HG03442 (cell line): Measurements from ENCODE around the gene NCBP1.
"Not testable (repeated sequence)": the region's sequence is repeated elsewhere in the genome, so short reads cannot be mapped to it uniquely, and the experiment has no call there.

Source experiments
- ATAC-seq: cut with Tn5 transposase; IDR thresholded peaks from one replicate; pipeline ENCODE4 v1.9.1; 2021; ENCODE audit warnings: mild to moderate bottlenecking, moderate library complexity; ENCODE audit not compliant: unreplicated experiment

The NCBP1 gene, protein sequence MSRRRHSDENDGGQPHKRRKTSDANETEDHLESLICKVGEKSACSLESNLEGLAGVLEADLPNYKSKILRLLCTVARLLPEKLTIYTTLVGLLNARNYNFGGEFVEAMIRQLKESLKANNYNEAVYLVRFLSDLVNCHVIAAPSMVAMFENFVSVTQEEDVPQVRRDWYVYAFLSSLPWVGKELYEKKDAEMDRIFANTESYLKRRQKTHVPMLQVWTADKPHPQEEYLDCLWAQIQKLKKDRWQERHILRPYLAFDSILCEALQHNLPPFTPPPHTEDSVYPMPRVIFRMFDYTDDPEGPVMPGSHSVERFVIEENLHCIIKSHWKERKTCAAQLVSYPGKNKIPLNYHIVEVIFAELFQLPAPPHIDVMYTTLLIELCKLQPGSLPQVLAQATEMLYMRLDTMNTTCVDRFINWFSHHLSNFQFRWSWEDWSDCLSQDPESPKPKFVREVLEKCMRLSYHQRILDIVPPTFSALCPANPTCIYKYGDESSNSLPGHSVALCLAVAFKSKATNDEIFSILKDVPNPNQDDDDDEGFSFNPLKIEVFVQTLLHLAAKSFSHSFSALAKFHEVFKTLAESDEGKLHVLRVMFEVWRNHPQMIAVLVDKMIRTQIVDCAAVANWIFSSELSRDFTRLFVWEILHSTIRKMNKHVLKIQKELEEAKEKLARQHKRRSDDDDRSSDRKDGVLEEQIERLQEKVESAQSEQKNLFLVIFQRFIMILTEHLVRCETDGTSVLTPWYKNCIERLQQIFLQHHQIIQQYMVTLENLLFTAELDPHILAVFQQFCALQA

DNA sequence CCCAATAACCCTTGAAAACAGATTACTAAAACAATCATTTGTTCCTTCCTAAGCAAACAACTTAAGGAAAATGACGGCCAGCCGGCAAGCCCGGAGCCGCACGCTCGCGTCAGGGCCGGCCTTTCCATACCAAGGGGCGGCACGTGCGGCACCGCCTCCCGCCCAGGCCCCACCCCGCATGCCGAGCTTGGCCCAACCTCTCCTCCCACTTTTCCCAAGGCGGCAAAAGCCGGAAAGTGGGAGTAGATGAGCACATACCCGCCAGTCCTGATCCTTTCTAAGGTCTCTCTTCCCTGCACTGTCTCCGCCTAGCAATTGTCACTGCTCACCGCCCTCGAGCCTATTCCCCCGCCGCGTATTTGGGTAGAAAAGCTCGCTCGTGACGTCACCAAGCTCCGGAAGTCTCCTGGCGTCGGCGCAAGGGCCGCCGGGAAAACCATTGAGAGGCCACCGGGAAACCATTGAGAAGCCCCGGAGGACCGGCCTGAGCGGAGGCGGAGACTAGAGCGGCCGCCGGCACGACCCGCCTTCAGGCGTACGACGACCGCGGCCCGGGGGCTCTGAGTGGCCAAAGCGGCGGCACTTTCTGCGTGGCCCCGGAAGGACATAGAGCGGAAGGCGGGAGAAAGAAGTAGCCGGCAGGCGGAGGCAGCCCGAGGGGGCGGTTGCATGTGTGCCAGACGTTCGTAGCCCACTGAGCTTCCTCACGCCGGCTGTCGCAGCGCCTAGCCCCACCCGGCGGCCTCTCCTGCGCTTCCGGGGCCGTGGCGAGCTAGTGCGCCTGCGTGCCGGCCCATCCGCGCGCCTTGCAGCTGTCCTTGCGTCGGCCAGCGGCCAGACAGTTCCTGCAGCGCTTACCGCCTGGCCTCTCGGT, at the start of gene NCBP1, which contains the start of gene TSTD2:
Gene NCBP1, plus strand, starts transcription at position 837 of the 874 bp plus-strand sequence. CDS start 61 bp downstream, outside the sequence.
Gene TSTD2, minus strand, starts transcription at position 384 of the 874 bp plus-strand sequence. CDS start 5,806 bp downstream, outside the sequence.
- ATAC-seq: peak; percentile 84

DNA sequence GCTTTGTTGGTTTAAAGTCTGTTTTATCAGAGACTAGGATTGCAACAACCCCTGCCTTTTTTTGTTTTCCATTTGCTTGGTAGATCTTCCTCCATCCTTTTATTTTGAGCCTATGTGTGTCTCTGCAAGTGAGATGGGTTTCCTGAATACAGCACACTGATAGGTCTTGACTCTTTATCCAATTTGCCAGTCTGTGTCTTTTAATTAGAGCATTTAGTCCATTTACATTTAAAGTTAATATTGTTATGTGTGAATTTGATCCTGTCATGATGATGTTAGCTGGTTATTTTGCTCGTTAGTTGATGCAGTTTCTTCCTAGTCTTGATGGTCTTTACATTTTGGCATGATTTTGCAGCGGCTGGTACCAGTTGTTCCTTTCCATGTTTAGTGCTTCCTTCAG, 48.8 kb upstream of the NCBP1 start:
- ATAC-seq: not testable (repeated sequence)

DNA sequence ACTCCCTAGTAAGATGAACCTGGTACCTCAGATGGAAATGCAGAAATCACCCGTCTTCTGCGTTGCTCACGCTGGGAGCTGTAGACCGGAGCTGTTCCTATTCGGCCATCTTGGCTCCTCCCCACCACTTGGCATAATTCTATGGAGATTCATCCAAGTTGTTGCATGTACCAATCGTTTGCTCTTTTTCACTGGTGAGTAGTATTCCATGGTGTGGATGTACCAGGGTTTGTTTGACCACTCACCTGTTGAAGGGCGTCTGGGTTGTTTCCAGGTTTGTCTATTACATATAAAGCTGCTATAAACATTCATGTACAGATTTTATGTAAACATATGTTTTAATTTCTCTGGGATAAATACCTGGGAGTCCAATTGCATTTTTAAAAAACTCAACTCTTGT, 46.7 kb upstream of the NCBP1 start:
- not testable (repeated sequence) for ATAC-seq

DNA sequence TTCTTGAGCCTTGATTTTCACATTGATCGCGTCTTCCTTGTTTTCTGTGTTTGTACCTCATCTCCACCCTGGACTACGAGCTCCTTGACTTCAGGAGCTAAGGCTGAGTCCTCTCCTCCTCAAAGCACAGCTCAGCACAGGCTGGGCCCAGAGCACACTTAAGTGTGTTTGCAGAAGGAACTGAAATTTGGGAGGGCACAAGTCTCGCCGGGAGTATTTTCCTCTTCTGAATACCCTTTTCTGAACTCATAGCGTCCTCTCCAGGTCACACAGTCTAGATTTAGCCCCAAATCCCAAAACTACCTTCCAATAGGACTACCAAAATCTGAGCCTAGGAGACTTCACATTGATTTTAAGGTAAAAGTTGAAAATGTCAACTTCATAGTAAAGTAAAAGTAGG, 42.1 kb upstream of the NCBP1 start:
- no peak for ATAC-seq

DNA sequence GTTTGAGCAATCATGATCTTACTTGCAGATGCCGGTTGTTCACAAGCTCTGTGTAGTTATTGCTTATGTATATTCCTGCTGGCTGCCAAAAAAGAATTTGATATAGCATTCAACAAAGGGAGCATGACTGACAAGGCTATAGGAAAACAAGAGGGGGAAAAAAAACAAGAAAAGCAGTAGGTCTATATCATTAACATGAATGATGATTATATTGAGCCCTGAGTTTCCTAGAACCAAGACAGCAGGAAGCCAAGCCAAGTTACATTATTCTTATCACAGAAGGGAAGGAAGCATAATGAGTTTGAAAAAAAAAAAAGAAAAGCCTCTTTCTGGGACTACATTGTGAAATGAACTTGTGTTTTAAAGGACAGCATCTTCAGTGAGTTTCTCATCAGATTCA, 41.5 kb upstream of the NCBP1 start:
- no peak for ATAC-seq

DNA sequence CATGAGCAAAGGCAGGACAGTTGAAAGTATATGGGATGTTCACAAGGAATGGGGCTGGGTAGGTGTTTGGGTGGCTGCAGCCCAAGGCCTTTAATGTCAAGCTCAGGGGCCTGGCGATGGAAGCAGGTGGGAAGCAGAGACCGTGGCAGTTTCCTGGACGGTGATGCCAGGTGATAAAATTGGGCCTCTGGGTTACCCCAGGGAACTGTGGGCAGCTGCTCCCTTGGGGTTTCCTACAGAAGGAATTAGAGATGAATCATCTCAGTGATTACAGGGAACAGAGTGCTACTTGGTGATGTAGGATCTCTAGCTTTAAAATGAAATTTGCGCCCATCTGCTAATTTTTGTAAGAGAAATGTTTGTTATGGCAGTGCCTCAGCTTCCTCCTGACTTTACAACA, 39.7 kb upstream of the NCBP1 start:
- ATAC-seq: no peak

DNA sequence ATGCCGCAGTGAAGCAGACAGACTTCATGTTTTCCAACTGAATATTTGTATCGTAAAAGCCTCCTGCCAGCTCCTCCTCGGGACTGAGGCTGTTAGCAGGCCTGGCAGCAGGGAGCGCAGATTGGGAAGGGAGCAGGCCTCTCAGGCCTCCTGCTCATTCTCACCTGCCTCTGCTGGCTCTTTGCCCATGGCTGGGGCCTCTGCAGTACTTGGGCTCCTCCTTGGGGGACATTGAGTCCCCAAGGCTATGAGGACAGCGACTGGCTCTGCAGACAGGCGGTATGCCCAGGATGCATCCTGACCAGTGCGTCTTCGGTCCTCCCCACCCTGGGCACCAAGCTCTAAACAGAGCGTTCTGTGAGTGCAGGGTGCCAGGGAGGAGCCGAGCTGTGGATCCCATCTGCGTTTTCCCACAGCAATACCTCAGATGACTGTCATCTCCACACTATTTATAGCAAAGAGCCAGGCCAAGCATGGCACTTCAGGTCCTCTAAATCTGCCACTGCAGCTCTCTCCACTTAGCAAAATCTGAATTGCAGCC, 39.2 kb upstream of the NCBP1 start:
- ATAC-seq: no peak

DNA sequence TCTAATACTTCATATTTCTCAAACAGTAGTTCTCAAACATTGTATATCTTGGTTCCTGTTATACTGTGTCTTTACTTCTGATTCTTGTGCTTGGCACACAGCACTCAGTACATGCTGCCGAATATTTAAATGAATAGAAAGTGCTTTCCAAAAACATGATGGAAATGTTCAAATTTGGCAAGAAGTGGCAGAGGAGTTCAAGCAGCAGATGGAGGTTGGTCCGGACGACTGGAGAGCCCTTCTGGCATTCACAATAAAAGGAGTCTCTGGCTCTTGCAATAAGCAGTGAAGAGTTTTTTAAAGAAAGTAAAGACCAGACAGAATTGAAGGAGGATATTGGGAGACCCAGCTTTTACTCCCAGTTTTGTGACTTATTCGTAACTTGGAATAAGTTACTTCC, 36.7 kb upstream of the NCBP1 start:
- ATAC-seq: no peak

DNA sequence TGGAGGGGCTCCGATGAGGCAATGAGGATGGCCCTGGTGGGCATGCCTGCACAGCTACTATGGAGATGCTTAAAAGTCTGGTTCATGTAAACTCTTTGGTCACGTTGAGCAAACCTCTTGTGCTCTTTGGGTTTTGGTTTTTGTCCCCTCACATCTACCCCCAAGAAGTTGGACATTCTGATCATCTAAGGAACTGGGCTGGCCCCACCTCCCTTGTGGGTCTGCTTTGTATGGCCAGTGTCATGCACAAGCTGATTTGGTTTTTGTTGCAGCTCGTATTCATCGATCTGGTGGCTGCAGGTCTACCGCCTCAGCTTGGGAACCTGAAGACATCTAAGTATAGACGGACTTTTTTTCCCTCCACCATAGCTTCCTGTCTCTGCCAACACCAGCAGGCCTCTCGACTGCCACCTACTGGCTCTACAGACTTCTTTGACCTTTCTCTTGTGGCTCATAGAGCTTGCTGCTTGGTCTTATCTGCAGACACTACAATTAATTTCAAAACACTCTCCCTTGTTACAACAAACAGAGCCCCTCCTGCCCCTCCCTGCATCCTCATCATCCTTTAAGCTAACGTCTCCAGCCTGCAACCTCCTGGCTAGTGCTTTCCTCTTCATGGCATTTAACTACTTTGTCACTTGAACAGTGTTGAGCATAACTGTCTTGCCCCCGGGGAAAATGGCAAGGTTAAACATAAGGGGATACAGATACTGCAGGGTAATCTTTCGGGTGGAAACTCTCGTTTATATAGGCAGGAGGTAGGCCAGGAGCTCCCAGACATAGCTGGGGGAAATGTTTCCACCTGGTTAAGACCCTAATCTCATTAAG, 34.9 kb upstream of the NCBP1 start:
- ATAC-seq: peak; percentile 77

DNA sequence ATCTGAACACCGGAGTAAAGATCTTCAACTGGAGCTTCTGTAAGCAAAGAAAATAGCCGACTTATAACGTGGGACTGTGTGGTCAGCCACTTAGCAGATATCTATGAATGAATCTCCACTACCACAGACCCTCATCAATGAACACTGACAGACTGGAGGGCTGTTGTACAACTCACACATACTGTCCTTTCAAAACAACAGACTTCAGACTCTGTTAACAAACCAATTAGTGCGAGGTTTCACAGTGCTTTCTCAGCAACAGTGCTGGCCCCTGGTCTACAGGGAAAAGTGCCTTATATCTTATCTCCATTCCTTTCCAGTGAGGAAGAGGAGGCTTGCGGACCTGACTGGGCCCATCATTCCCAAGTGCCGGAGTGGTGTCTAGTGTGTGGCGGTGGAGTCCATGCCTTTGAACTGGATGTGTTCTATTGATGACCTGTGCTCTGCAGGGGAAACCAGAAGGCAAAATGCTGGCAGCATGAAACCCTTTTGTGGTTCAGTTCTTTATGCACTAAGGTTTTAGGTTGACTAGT, 34.2 kb upstream of the NCBP1 start:
- no peak for ATAC-seq

DNA sequence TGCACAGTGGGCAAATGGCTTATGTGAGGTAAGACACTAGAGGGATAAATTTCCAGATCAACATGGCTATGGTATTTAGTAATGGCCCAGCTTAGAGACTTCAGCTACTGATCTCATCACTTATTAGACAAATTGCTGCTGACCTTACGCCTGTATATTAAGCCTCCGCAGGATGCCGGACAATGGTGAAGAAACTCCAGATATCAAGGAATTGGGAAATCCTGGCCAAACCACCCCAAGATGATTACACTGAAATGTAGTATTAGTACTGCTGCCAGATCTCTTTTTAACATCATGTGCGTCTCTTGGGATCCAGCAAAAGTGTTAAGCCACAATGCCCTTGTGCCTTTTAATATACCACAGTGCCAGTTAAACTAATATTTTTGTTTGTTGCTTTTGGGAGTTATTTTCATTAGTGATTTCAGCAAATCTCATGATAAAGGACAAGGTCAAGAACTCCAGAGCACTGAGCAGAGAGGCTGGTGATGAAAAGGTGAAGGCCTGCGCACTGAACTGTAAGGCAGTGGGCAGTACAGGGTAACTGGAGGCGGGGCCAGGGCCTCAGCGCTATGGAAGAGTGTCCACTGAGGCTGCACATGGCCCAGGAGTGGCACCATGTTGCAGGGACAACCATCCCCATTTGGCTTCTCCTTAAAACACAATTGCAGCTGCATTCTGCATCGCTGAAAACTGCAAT, 32.9 kb upstream of the NCBP1 start:
- ATAC-seq: no peak

DNA sequence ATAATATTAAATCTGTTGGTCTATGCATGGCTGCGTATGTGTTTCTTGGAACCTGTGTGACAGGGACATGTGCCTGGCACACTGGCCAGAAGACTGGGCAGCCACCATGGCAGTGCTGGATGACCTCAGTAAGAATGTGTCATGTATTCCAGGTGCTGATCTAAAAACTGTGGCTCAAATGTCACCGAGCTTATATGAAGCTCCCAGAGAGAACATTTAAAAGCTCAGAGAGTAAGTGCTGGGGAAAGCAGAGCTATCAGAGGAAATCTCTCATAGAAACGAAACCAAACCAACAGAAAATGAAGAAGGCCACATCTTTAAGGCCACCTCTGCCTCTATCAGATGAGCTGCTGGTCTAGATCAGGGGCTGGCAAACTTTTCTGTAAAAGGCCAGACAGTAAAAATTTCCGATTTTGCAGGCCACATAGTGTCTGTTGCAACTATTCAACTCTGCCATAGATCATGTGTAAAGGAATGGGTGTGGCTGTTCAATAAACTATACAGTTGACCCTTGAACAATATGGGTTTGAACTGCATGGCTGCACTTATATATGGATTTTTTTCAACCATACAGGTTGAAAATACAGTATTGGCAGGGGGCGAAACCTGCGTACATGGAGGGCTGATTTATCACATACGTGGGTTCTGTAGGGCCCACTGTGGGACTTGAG, 32.3 kb upstream of the NCBP1 start:
- ATAC-seq: no peak

DNA sequence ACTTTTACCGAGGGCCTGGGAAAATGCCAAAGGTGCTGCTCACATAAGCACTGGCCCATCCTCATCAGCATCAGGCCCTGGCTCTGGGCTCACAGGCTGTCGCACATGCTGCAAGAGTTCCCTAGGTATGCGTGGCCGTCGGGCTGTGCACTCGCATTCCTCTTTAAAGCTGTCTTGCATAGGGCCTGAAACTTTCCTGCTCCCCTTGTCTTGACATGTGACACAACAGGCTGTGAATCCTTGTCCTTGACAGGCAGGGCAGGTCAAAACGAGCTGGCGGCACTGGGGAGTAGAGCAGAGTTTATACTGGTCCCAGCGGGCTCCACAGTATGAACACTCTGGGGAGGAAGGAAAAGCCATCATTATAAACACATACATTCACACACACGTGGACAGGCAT, 31.2 kb upstream of the NCBP1 start:
- no peak for ATAC-seq

DNA sequence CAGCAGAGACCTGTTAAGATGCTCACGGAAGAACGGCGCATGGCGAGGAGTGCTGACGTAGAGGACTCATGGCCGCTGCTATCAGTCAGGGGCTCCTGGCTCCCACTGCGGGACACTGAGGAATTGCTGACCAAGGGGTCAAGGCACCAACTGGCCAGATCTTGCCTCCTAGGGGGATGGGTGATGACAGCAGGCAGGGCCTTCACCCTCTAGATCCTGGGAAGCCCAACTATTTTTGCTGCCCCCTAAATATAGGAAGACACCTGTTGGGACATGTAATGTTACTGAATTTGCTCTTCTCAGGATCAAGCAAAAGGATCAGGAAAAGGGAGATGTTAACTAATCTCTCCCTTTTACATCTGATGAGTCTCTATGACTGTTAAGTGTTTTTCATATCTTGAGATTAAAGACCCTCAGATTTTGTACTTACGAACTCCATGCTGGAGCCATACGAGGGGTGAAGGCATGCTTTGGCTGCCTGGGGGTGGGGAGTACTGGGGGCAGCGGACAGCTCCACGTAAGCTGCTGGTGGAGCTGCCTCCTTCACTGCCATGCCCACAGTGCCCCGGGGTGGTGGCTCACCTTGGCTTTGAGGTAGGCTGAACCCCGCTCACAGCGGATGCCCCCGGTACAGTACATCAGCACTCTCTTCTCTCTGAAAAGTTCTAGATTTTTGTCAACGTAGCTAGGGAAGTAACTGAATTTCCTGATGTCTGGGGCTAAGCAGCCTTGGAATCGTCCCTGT, 28.5 kb upstream of the NCBP1 start:
- ATAC-seq: no peak

DNA sequence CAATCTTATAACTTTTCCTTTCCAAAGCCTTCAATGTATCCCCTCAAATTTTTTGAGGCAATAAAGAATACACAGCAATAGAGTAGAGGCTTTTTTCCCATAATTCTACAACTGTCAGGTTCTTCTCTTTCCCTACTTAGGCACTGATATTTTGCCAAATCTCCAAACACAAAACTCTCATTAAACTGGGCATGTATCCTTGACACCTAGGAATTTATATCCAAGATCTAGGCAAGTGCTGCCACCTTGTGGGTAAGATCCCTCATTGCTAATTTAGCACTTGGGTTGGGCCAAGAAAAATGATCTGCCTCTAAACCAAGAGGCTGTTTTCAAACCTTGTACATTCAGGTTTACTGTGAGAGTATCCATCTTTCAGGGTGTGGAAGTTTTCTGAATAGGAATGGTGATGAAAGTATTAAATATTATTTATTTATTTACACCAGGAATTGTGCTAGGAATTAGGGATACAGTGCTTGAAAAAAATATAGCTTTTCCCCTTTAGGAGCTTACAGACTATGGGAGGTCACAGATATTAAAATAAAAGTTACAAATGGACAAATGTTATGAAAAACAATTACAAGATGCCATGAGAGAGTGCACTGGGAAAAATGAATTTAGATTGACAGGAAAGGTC, 18.1 kb upstream of the NCBP1 start:
- no peak for ATAC-seq

DNA sequence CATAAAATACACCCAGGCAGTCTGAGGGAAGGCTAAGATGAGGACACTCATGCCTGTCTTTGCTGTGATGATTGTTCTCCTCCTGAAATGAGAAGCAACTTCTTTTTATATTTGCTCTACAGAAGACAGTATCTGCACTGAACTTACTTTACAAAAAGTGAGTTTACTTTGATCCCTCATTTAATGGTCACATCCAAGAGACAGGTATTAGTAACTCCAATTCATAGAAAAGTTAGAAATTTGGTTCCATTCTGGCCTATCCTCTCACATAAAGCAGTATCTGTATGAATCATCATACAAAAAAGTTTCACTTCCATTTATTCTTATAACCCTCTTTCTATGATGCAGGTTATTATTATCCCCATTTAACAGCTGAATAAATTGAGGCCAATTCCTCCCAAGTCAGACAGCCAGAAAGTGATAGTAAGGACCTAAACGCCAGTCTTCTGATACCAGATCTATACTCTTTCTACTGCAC, 15.6 kb upstream of the NCBP1 start:
- peak; percentile 50 for ATAC-seq

DNA sequence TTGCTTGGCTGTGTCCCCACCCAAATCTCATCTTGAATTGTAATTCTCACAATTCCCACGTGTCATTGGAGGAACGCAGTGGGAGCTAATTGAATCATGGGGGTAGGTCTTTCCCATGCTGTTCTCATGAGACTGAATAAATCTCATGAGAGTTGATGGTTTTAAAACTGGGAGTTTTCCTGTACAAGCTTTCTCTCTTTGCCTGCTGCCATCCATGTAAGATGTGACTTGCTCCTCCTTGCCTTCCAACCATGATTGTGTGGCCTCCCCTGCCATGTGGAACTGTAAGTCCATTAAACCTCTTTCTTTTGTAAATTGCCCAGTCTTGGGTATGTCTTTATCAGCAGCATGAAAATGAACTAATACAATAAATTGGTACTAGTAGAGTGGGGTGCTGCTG, 13.6 kb upstream of the NCBP1 start:
- not testable (repeated sequence) for ATAC-seq
